NCI-H1092 (cell line): Measurements from ENCODE around the gene WDR59.
"Not testable (repeated sequence)": the region's sequence is repeated elsewhere in the genome, so short reads cannot be mapped to it uniquely, and the experiment has no call there.

Experiments
- DNase-seq: peaks from one replicate; lab custom pipeline; 2025; lab: John Stamatoyannopoulos, UW

Gene WDR59

DNA sequence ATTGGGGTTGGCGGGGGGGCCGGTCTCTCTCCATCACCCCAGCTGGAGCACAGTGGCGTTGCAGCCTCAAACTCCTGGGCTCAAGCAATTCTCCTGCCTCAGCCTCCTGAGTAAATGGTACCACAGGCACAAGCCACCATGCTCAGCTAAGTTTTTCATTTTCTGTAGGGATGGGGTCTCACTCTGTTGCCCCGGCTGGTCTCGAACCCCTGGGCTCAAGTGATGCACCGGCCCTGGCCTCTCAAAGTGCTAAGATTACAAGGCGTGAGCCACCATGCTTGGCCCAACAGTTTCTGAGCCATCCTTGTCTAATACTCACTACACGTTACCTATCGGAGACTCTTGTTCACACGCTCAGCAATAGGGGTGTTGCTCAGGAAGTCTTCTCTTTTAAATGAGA lies 11.6 kb downstream of the WDR59 start:
- no peak for DNase-seq

DNA sequence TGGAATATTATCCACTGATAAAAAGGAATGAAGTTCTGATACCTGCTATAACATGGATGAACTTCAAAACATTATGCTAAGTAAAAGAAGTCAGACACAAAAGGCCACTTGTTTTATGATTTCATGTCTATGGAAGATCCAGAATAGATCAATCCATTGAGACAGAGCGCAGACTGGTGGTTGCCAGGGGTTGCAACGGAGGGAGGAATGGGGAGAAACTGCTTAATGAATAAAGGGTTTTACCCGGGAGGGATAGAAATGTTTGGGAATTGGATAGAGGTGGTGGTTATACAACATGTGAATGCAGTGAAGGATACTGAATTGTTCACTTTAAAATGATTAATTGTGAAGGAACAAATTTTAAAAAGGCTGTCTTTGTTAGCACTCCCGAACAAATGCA lies 30.2 kb downstream of the WDR59 start:
- no peak for DNase-seq

DNA sequence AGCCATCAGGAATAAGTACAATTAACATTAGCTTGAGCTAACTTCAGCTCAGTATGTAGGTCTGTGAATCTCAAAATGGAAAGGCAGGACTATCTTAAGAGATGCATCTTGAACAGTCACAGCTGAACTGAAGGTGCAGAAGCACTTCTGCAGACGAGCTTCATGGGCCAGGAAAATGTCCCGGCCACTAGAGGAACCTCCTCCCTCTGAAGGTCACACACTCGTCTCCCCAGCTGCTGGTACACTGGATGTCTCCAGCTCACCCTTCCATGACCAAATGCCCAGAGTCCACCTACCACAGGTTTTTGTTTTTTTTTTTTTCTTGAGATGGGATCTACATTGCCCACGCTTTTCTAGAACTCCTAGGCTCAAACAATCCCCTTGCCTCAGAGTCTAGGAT lies 33.2 kb downstream of the WDR59 start:
- DNase-seq = no peak

DNA sequence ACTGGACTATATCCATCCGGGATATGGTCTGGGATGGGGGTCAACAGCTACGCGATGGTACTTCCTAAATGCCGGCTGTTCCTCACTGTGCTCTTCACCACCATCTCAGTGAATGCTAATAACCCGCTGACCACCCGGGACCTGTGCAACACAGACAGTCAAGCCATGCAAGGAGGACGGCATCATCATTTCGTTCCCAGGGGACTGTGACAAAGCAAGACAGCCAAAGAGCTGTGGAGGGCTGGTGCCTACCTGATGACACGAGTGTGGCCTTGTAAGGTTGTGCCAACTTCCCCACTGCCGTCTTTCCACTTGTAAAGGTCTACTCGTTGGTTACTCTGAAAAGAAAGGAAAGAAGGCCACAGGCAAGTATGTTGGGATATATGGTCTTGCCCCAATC lies 33.7 kb downstream of the WDR59 start:
- no peak for DNase-seq

DNA sequence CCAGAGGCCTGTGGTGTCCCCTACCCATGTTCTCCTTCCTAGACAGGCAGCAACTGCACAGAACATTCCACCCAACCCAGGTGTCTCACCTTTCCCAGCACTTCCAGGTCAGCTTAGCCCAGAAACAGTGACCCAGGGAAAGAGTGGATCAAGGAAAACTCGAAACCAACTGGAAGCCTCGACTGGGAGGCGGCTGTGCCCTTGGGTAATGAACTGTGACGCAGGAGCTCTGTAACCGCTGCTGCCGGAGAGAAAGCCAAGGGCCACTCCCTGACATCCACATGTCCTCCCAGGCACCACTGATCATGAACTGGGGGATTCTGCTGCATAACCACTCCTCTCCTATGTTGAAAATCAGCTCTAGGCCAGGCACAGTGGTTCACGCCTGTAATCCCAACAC lies 34.4 kb downstream of the WDR59 start:
- DNase-seq = no peak

DNA sequence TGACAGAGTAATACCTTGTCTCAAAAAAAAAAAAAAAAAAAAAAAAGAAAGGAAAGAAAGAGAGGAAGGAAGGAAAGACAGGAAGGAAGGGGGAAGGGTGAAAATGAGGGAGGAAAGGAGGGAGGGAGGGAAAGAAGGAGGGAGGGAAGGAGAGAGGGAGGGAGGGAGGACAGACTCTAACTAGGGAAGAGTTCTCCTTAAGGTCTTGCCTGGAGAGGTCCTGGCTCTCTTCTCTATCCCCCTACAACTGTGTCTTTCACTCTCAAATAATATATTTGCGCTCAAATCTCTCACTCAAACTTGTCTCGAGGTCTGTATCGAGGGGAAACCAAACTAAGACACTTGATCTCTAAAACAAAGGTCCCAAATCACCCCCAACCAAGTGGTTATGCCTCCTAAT lies 35.6 kb downstream of the WDR59 start:
- no peak for DNase-seq

DNA sequence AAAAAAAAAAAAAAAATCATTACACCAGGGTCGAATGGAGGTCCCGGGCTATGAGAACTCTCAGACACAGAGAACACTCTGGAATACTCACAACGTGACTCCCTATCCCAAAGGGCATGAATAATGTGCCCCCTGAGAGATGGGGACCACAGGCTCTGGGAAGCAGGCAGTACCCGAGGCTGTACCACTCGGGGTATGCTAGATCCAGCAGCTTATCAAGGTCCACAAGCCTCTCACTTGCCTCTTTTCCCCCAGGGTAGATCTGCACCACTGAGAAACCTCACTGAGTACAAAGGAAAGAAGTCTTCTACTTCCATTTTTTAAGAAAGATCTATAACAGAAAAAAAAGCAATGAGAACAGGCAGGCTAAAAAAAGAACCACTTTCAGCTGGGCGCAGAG lies 40.5 kb downstream of the WDR59 start:
- DNase-seq = no peak

DNA sequence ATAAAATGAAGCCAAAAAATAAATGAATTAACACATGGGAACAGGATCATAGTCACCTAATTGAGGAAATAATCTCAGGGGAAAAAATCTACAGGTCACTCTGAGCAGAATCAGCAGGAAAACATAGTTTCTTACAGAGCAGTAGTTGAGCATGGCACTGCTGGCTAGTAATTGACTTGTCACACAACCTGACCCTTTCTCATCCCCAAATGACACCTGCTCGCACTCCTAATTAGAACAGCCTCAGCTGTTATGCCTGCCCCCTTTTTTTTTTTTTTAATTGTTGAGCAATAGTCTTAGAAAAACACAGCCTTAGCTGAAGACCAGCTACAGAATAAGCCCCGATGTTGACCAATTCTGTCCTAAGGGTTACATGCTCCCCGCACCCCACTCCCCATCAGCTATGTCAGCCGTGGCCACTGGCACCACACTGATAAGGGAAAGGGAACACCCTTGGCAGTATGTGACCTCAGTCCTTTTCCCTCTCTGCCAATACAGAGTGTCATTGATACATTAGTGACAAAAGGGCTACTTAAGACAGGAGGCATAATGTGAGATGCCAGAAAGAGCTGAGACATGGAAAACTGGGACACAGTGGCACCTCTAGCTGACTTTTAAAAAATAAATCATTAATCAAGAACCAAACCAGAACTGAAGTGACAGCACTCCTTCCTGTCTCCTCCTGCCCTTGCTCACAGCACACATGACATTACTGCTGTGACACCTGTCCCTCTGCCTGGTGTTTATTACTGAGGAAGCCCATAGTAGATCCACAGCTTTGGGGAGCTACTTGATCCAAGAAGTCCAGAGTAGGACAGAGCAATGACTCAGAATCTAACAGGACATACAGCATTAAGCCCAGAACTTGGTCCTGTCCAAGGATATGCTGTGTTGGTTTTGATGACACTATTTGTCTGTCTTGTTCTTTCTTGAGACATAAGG lies 41.7 kb downstream of the WDR59 start:
- DNase-seq = no peak

DNA sequence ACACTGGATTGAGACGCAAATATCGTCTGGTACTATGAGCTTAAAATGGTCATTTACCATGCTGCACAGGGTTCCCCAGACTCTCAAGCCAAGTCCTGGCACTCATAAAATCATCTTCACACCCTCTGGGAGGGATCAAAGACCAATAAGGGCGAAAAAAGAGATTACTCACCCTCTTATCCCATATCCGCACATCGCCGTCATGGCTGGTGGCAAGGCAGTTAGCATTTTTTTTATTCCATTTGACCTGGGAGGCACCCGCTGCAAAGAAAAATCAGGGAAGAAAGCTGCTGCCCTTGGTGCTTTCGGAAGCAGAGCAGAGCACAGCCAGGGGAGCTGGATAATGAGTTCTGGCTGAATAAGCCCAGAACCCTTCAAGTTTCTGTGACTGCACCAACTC lies 42.4 kb downstream of the WDR59 start:
- no peak for DNase-seq

DNA sequence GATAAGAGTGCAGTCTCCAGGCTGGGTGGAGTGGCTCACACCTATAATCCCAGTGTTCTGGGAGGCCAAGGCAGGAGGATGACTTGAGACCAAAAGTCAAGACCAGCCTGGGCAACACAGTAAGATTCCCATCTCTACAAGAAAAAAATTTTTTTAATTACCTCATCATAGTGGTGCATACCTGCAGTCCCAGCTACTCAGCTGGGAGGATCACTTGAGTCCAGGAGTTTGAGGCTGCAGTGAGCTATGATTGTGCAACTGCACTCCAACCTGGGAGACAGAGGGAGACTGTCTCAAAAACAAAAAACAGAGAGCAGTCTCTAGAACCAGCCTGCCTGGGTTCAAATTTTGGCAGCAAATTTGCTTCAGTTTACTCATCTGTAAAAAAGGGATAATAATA lies 45.2 kb downstream of the WDR59 start:
- DNase-seq = no peak

DNA sequence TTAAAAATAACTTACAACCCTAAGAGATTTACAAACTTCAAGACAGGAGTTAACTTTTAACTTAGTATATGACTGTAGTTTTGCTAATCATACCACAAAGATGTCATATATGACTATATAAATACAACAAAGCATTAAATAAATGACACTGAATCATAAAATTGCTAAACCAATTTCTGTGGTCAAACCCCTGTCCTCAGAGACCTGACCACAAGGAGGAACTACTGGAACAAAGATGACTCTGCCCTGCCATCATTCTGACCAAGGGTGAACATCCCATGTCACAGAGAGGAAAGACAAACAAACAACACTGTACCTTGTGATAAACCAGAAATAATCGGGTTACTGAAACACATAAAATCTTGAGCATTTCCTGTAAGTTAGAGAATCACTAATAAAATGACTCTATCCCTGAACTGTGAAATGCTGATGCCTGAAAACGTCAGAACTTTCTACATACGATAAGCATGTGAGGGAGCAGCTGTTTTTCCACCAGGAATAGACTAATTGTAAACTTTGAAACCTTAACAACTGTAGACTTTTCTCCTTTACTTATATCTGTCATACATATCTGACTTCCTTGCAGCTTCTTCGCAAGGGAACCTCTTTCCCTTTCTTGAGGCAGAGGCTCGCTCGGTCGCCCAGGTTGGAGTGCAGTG lies 47.9 kb downstream of the WDR59 start:
- DNase-seq = no peak

DNA sequence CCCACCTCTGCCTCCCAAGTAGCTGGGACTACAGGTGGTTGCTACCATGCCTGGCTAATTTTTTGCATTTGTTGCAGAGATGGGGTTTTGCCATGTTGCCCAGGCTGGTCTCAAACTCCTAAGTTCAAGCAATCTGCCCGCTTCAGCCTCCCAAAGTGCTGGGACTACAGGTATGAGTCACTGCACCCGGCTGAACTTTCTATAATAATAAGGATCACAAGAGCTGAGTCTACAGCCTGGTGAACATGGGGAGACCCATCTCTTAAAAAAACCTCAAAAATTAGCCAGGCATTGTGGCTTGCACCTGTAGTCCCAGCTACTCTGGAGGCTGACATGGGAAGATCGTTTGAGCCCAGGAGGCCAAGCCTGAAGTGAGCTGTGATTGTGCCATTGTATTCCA lies 53.5 kb downstream of the WDR59 start:
- no peak for DNase-seq

DNA sequence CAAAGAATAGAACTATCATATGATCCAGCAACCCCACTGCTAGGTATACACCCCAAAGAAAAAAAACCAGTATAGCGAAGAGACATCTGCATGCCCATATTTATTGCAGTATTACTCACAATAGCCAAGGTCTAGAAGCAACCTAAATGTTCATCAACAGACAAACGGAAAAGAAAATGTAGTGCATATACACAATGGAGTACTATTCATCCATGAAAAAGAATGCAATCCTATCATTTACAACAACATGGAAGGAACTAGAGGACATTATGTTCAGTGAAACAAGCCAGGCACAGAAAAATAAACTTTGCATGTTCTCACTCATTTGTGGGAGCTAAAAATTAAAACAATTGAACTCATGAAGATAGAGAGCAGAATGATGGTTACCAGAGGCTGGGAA lies 55.3 kb downstream of the WDR59 start:
- no peak for DNase-seq

DNA sequence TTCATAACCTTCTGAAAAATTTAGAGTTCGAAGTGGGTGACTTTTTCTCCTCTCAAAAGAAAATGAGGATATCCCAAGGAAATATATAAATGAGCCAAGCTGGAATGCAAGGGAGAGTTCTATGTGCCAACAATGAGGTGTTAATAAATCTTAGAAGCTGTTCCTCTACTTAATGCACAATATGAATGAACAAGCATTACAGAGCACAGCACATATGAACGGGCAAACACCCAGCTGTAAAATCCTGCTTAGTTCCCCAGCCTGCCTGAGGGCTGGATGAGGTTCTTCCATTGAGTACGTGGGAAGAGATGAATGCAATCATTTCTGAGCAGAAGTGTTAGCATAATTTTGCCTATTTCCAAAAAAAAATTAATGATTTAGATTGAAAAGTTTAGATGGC lies 58.1 kb downstream of the WDR59 start:
- DNase-seq = no peak

DNA sequence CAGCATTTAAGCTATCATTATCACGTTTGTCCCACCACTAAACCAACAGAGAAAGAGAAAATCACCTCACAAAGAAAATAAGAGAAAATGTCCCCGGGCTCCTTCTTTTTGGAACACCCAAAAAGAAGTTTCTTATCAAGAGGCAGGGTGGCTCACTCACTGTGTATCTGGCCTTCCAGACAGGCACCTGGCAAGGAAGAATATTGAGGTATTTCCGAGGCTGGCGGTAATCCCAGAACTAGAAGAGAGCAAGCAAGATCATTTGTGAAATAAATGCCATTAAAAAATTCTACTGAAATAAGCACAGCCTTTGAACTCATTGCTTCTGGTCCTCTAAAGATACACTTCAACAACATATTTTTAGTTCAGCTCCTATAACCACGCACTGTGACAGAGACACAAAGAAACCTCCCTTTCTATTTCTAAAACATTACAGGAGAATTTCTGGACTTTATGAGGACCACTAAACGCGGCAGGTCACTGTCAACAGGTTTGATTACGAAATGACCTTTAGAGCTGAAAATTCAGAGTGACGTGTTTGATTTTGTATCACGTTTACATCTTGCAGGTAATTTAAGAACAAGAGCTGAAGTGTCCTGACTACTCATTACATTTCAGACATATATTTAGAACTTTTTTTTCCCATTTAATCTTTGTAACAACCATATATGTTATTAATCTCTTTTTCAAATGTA lies 61.0 kb downstream of the WDR59 start:
- DNase-seq = no peak

DNA sequence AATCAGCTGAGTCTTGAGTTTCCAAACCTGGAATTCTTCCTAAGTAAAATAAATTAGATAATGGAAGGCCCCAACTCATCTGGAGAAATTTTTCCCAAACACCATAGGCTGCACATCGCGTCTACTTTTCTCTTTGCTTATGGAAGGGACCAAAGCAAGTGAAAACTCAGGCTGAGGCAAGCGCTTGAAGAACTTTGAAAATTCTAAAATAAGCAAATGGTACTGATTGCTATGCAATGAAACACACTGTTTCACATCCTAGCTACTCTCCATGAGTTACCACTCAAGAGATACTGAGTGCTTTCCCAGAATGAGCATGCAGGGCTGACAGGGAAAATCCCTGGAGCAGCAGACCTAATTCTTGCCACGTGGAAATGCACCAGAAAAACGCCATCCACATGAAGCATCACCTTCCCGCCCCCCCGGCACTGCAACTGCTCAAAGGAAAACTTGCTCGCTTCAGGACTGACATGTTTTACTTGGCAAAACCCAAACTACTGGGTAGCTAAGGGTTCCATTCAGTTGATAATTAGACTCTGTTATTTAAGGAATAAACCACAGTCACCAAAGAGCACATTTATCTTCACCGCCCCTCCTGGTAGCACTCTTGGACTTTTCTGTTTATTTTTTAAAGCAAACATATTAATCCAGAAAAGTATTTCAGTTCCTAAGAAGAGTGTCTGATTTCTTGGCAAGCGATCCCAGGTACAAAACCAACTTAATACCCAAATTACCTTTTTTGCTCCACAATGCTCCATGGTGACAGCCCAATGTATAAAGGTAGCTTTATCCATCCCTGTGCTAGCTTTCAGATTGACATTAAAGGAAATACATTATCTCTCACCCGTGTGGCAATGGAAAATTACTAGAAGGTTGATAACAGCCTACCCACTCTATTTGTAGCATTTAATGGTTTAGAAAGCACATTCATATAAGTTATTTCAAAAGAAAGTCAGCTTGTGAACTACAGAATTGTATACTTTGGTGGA lies 62.5 kb downstream of the WDR59 start:
- DNase-seq = no peak

DNA sequence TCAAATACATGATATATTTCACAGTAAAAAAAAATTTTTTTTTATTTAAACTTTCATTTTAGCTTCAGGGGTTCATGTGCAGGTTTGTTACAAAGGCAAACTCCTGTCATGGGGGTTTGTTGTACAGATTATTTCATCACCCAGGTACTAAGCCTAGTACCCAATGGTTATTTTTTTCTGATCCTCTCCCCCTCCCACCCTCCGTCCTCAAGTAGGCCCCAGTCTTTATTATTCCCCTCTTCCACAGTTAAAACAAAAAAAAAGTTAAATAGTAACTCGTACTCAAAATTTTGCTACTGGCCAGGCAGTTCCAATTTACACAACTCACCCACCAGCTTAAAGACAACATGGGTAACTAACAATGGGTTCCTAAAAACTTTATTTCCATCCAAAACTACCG lies 63.9 kb downstream of the WDR59 start:
- DNase-seq = no peak

DNA sequence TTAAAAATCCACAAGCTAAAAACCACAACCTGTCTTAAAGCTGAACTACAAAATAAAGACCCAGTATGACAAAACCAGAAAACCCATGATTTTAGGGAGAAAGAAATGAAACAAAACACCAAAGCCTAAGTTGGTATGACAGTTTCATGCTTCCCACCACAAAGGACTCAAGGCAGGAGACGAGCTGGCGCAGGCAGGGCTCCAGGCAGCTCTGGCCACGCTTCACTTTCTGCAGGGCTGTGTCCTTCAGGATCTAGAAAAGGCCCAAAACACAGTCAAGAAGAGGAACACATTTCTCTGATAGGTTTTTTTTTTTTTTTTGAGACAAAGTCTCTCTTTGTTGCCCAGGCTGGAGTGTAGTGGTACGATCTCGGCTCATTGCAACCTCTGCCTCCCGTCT lies 75.3 kb downstream of the WDR59 start:
- no peak for DNase-seq

DNA sequence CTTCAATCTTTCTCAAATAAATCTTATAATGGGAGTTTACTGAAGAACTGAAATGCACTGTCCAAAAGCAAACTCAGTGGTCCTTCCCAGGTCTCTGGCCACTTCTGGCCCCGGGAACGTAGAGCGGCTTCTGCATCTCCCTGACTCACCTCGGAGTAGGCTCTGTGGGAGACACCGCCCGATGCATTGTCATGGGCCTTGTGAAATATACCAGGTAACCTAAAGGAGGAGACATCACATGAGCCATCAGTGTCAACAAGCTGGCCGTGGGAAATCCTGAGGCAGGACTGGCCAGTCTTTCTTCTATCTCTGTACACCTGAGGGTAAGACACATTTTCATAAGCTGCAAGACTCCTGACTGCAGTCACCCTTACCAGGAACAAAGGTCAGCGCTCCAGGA lies 76.2 kb downstream of the WDR59 start:
- not testable (repeated sequence) for DNase-seq

DNA sequence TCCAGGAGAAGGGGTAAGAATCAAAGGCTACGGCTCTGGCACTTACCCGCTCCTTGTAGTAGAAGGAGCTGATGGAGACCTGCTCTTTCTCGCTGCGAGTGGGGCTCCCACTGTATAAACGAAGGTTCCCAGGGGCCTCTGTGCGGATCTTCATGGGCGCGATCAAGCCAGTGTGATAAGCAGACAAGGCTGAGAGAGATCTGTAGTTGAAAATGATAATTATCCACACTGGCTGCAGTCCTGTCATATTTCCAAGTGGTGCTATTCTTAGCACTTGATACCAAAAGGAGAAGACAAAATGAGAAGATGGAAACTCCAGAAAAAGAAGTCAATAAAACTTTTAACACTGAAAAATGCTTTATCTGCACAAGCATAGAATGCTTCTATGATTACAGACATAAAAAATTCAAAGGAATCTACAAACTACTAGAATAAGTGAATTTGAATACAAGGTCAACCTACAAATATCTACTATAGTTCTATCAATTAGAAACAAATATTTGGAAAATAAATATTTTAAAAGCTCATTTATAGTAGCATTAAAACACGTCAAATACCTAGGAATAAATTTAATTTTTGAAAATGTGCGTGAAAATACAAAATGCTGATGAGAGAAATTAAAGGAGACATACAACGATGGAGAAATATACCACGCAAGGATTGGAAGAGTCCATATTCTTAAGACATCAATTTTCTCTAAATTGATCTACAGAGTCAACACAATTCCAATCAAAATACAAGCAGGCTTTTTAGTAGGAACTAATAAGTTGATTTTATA lies 80.8 kb downstream of the WDR59 start:
- no peak for DNase-seq

DNA sequence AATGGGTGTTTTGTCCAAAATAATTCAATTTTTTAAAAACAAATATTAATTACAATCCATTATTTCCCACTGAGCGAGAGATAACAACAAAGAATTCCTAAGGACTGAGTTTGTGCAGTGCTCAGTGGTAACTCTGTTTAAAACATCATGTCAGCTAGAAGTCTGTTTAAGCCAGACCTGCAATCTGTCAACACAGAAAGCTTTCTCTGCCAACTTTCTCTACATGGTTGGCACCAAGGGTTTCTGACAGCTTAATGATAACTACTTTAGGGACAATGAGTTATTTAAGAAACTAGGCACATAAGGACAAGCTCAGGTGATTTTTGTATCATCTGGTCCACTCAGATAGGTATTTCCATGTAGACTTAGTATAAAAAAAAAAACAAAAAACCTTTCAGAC lies 81.8 kb downstream of the WDR59 start:
- DNase-seq = no peak
